IPS DF 19.7 (cell line): Measurements from ENCODE around the gene PRKCE.

Experiments used
- DNase-seq: peaks from one replicate; pipeline ENCODE4 v3.0.0-alpha.2; 2013; ENCODE audit warnings: low read depth, low spot score

The PRKCE gene

GRCh38 chr2:46010925-46011490, 359.5 kb downstream of the PRKCE start:
- DNase-seq, result no peak

DNA sequence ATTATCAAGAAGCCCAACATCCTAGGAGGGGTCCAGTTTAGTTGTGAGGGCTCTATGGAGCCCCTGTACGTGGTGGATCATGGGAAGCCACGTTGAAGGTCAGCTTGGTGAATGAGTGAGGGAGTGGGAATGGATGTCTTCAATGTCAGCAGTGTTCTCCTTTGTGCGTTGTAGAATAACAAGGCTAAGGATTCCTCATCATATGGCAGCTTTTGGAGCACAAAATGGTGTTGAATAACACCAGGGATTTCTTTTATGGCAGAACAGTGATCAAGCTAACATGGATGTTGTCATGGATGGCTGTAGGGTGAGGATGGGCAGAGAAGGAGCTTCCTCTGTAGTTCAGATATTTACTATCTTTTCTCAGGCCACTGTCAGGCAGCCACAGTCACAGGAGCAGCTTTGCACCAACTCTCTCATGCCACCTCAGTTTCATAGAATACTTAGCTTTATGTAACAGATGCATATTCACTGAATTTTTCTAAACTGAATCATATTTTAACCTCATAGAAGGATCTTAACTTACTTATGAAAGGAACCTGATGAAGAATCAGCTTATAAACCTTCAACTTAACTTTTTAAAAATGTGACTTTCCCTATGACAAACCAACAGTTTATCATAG, 361.3 kb downstream of the PRKCE start:
- DNase-seq, result no peak

GRCh38 chr2:46013726-46014125, 362.3 kb downstream of the PRKCE start:
- no peak for DNase-seq

DNA sequence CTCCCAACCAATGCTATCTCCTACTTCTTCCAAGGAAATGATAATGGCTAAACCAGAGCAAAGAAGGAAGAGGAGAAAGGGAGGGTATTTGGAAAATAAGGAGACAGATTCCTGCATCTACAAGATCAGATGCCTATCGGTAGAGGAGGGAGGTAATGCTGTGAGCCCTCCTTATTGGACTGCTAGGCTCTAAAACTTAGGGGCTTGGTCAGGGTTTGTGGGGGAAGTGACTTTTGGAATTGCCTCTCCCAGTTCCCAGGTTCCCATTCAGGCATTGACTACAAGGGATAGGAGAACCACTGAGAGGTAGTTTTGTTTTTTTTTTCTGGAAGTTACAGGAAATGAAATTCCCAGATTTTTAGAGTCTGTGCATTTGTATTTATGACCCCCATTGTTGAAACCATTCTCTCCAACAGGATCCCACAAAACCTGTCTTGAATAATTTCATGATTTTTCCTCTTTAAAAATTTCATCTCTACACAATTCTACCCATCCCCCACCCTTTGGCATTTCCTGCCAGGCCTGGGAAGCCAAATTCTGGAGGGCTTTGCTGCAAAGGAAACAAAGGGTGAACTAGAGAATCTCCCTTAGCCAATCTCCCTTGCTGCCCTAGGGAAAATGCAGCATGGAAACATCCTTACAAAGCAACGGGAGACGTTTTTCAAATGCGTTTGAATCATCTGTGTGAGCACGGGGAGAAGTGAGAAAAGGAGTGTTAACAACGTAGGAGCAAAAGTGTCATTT, 363.6 kb downstream of the PRKCE start:
- DNase-seq, result peak; percentile 85

DNA sequence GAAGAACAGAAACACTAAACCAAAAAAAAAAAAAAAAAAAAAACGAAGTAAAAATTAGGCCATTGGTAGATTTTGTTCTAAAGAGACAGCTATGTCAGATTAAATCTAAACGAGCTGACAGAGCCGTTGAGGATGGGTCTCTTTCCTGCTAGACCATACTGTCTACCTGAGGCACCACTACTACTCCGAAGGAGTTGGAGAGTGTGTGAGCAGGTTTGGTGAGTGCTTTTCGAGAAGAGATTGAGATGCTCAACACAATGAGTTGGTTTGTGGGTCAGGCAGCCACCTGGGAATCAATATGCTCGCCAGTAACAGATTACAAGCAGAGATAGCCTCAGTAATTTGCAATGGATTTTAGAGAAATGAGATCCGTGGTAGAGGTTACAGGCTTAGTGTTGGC, 364.2 kb downstream of the PRKCE start:
- no peak for DNase-seq

- no peak for DNase-seq
These were observed 364.6 kb downstream of the PRKCE start for GRCh38 chr2:46016091-46016490.

DNA sequence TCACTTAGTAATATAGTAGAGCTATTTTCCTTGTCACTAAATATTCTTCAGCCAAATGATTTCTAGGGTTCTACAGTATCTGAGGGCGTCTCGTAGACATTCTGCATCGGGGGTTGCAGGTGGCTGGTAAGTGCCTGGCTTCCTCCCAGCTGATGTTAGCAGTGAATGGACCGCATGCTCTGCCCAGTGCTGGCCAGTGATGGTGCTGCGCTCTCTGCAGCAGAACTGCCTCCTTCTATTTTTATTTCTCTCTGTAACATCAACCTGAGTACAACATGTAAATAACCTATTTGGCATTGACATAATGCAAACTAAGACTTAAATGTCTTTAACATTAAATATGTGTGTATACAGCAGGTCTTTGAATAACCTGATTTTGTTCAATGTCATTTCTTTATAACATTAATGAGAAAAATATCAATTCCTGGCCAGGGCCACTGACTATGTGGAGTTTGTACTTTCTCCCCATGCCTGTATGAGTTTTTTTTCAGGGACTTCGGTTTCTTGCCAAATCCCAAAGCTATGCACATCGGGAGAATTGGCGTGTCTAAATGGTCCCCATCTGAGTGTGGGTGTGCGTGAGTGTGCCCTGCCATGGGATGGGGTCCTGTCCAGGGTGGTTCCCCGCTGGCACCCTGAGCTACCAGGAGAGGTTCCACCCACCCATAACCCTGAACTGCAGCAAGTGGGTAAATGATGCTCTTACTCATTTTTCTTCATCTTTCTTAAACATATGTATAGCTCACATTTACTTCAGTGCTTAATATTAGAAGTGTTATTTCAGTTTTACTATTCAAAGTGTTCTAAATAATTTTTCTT, 367.5 kb downstream of the PRKCE start:
- DNase-seq, result no peak

- no peak for DNase-seq
These were observed 368.9 kb downstream of the PRKCE start for GRCh38 chr2:46020416-46020815.

GRCh38 chr2:46023165-46023854, 371.8 kb downstream of the PRKCE start:
- DNase-seq, result no peak

DNA sequence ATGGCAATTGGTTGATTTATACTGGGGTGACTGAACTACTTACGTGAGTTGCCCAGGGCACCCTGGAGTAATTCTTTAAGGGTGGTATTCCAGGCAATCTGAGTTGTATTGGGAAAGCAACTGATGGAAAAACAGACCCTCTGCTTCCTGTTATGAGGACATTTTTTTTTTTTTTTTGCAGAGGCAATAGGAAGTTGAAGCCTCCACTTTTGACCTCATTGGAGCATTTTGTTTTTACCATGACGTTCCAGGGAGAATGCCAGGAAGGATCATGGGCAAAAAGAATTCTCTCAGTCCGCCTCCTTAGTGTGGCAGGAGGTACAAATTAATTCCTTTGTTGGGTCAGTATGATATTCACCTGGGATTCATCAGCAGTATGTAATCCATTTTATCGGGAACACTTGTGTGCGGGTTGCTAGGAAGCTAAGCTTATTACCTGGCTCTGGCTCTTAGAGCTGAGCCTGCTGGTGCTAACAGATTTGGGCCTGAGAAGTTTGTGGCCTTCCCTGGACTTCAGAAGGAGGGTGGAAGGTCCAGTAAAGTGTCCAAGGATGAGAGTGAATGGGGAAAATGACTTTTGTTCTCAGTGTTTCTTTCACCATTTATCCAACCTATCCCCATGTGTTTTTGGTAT, 372.8 kb downstream of the PRKCE start:
- no peak for DNase-seq

GRCh38 chr2:46025081-46025480, 373.6 kb downstream of the PRKCE start:
- no peak for DNase-seq

- no peak for DNase-seq
These were observed 374.2 kb downstream of the PRKCE start for GRCh38 chr2:46025676-46026075.

- DNase-seq, result no peak
These were observed 375.0 kb downstream of the PRKCE start for GRCh38 chr2:46026431-46026830.

- DNase-seq, result no peak
These were observed 377.9 kb downstream of the PRKCE start for GRCh38 chr2:46029332-46029811.

GRCh38 chr2:46030330-46030729, 378.9 kb downstream of the PRKCE start:
- no peak for DNase-seq

DNA sequence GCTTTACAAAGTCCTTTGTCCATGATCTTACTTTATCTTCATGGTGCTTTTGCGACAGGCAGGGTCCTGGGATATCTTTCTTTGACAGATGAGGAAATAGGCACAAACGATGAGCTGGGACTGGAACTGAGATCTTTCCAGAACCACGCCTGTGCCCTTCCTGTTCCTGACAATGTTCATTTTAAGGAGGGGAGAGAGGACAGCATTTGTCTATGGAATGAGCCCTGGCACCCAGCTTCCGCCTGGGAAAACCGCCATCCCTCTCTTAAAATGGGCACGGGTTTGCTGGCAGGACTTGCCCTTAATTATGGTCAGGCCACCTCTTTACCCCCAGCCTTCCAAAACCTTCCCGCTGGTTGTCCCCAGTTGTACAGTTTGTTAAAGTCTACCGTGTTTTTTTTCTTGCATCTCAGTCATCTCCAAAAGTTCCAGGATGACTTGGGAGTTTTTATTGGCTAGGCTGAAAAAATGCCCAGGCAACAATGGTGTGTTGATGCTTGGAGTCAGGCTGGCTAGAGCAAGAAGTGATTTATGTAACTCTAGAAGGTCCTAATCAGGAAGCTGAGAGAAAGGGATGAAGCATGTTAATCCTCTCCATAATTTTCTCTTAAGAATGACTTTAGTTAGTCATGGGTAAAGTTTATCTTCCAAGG, 380.8 kb downstream of the PRKCE start:
- DNase-seq, result no peak

GRCh38 chr2:46032996-46033395, 381.5 kb downstream of the PRKCE start:
- DNase-seq, result no peak

GRCh38 chr2:46034535-46034934, 383.1 kb downstream of the PRKCE start:
- no peak for DNase-seq

GRCh38 chr2:46036929-46037328, 385.5 kb downstream of the PRKCE start:
- no peak for DNase-seq

- DNase-seq, result no peak
These were observed 388.2 kb downstream of the PRKCE start for GRCh38 chr2:46039543-46040303.
